IPS-15b (cell line): ENCODE measurements around the gene LYL1.

ENCODE experiments used
- H3K27me3 ChIP-seq: one replicate; pipeline ENCODE4 v1.6.1; 2013; ENCODE audit warnings: low read length; ENCODE audit not compliant: control insufficient read depth, insufficient read depth
- H3K36me3 ChIP-seq: one replicate; pipeline ENCODE4 v1.6.1; 2013; ENCODE audit warnings: low read length; ENCODE audit not compliant: control insufficient read depth, insufficient read depth
- H3K4me1 ChIP-seq: one replicate; pipeline ENCODE4 v1.6.1; 2013; ENCODE audit warnings: mild to moderate bottlenecking, low read length; ENCODE audit not compliant: control insufficient read depth, insufficient read depth
- H3K4me3 ChIP-seq: one replicate; pipeline ENCODE4 v1.5.1; 2013; ENCODE audit warnings: low read depth, low read length
- H3K9ac ChIP-seq: one replicate; pipeline ENCODE4 v1.6.1; 2013; ENCODE audit warnings: low read depth, mild to moderate bottlenecking, low read length
- H3K9me3 ChIP-seq: one replicate; pipeline ENCODE4 v1.6.1; 2013; ENCODE audit warnings: mild to moderate bottlenecking, low read length; ENCODE audit not compliant: control insufficient read depth, insufficient read depth

LYL1 gene

DNA sequence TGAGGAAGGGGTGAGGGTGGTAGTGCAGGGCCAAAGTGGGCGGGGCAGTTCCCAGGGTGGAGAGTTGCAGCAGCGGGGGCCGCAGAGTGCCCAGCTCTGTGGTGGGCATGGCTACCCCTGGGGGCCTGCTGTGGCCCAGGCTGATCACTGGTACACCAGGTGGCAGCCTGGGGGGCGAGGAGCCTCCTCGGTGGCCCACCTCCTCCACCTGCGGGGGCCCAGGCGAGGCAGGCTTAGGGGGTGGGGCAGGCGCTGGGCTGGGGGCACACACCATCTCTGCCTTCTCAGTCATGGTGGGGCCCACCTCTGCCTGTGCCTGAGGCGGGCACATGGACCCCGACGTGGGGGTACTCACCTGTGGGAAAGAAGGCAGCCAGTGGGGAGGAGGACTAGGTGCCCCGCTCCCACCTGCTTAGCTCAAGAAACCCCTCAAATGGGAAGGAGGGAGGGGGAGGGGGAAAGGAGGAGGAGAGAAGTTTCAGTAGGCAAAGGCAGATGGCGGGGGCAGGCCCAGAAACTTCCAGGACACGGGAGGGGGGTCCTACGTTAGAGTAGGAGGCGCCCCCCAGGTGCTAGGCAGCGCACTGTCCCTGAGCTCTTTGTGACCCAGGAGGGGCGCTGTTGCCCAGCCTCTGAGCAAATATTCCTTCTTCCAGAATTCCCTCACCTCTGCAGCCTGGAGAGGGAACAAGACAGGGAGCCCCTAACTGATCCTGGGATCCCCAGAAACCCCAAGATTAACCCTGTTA, 1.6 kb downstream of the LYL1 start:
- peaks cover 41% of the 10 kb centered on the region for H3K27me3 ChIP-seq
- H3K4me1 ChIP-seq, result peaks cover 16% of the 10 kb centered on the region

DNA sequence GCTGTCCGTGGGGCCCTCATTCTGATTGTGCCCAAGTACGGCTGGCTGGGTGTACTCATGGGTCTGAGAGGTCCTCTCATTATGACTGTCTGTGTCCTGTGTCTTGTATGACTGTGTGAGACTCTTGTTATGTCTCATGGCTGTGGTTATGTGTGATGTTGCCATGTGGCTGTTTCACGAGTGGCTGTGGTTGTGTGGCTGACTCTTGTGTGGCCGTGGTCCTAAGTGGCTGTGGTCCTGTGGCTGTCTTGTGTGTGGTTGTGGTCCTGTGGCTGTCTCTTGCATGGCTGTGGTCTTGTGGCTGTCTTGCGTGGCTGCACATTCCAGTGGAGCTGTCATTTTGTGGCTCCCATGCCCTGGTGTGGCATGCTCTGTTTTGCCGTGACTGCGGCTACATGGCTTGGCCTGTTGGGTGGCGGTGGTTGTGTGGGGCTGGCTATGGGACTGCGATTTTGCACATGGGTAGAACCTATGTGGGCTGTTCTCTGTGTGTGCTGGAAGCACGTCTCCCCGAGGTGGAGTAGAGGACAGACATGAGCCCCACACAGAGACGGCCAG, 2.5 kb downstream of the LYL1 start:
- peaks cover 16% of the 10 kb centered on the region for H3K4me1 ChIP-seq

More for the DNA sequence above, 1.6 kb downstream of the LYL1 start:
- H3K9ac ChIP-seq, result no peak overlapping the region
- peaks cover 4% of the 10 kb centered on the region for H3K36me3 ChIP-seq
- H3K9me3 ChIP-seq, result no peaks in the 10 kb centered on the region
- no peak overlapping the region for H3K4me3 ChIP-seq

DNA sequence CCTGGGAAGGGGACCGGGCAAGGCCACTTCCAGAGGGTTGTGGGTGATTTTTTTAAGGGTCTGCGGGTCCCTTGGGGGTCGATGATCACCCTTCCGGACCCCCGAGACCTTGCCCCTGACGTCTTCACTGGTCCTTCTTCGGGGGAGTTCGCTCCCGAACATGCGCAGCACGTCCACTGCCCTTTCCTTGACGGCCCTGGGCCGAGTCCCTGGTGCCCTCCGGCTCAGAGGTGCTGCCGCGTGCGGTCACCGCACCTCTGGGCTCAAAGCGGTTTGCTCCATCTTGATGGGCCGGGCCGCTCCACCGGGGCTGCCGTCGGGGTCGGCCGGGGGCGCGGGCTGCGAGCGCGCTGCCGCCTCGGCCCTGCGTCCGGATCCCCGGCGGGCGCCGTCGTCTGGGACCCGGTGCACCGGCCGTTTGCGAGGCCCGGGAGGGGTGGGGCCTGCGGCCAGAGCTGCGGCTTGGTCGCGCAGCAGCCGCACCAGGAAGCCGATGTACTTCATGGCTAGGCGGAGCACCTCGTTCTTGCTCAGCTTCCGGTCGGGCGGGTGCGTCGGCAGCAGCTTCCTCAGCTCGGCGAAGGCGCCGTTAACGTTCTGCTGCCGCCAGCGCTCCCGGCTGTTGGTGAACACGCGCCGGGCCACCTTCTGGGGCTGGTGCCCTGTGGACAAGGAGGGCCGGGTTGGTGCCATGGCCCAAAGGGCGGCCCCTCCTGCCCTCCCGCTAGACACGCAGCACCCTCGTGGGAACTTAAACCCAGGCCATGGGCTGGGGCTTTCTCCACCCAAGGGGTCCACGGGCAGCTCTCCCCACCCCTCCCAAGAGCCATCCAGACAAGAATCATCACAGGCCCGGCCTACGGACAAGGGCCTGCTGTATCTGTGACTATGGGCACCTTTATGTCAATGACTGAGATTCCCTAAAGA, 3.3 kb downstream of the LYL1 start:
- peaks cover 45% of the 10 kb centered on the region for H3K27me3 ChIP-seq
- peaks cover 16% of the 10 kb centered on the region for H3K4me1 ChIP-seq
- H3K36me3 ChIP-seq, result no peaks in the 10 kb centered on the region
- H3K4me3 ChIP-seq, result peak overlapping the region; percentile 39
- no peak overlapping the region for H3K9ac ChIP-seq
- H3K9me3 ChIP-seq, result no peaks in the 10 kb centered on the region

More for the DNA sequence above, 2.5 kb downstream of the LYL1 start:
- H3K27me3 ChIP-seq, result peaks cover 41% of the 10 kb centered on the region
- peak overlapping the region; percentile 2 for H3K4me3 ChIP-seq
- H3K36me3 ChIP-seq, result peaks cover 4% of the 10 kb centered on the region
- H3K9ac ChIP-seq, result no peak overlapping the region
- no peaks in the 10 kb centered on the region for H3K9me3 ChIP-seq

DNA sequence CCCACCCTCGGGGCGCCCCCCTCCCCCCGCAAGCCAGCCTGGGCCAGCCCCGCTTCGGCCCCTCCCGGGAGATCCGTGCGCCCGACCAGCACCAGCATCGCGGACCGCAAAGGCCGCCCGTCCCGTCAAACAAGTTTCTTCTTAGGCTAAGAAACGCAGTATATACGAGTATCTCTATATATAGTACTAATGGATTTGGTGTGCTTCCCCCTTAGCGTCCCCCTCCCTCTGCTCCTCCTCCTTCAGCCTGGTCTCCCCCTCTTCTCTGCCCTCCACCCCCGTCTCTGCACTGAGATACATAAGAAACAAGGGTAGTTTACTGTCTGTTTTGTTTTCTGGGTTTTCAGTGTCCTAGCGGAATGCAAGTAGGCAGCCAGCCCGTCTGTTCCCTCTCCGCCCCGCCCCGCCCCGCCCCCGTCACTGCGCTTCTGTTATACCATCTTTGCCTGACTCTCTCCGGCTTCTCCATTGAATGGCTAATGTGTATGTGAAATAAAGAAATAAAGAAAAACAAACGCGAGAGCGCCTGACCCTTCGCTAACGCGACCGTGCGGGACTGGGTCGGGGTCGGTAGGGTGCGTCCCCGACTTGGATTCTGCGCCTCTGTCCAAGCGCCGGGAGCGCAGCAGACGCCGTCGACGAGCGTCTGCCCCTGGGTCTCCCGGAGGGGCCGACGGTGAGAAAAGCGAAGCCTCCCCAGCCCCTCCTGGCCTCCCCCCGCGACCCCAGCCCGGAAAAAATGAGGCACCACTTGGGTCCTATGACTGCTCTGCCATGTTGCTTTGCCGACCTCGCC, 4.2 kb downstream of the LYL1 start:
- Histone ChIP-seq H3K9me3 (no peaks in the 10 kb centered on the region), H3K36me3 (no peaks in the 10 kb centered on the region), H3K9ac (no peak overlapping the region), H3K4me1 (peaks cover 16% of the 10 kb centered on the region), H3K4me3 (peak overlapping the region; percentile 39), H3K27me3 (peaks cover 50% of the 10 kb centered on the region)

DNA sequence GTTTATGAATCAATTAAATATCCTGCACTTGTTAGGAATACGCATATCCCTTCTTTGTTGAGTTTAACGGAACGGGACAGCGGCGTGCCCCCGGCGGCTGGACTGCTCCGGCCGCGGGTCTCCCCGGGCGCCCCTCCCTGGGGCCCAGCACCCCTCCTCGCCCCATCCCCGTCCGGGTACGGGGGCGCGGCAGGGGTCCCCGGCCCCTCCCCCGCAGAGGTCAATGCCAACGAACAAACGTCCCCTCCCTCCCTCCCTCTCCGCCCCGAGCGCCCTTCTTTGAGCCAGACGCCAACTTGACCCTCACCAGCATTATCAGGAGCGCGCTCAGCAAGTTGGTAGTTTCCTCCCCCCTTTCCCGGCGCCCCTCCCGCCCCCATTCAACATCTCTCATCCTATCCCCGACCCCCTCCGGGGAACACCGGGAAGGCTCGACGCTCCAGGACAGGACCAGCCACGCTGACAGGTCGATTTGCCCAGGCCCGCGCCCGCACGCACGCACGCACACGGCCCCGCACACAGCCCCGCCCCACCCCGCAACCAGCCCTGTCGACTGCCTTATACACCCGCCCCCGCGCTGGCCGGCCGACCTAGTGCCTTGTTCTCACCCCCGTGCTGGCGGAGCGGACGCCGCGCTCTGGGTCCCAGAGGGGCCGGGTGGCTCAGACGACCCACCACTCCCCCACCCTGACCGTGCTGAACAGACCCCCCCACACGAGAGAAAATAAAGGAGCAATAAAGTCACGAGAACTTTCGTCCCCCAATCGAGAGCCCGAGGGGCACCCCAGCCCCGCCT, 5.0 kb downstream of the LYL1 start:
- H3K4me1 ChIP-seq, result peaks cover 12% of the 10 kb centered on the region
- no peaks in the 10 kb centered on the region for H3K36me3 ChIP-seq
- H3K27me3 ChIP-seq, result peaks cover 57% of the 10 kb centered on the region
- H3K9ac ChIP-seq, result no peak overlapping the region
- H3K4me3 ChIP-seq, result no peak overlapping the region
- no peaks in the 10 kb centered on the region for H3K9me3 ChIP-seq

DNA sequence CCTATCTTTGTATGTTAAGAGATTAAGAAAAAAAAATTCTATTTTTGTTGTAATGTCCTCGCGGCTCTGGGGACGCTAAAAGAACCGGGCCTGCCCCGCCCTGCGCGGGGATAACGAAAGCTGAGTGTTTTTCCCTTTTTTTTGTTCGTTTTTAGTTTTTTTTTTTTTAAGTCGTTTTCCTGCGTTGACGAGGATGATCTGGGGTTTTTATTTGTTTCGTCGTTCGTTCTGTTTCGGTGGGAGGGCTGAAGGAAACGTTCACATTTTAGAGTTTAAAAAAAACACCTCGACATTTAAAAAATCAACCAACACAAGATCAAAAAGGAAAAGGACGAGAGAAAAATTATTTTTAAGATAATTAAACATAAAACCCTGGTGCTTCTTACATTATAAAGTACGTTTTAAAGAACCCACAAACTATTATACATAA, 5.6 kb downstream of the LYL1 start:
- Histone ChIP-seq H3K4me3 (no peak overlapping the region), H3K9me3 (no peaks in the 10 kb centered on the region), H3K36me3 (no peaks in the 10 kb centered on the region), H3K9ac (no peak overlapping the region), H3K27me3 (peaks cover 59% of the 10 kb centered on the region), H3K4me1 (peaks cover 14% of the 10 kb centered on the region)

- Histone ChIP-seq H3K4me1 (peaks cover 11% of the 10 kb centered on the region), H3K36me3 (no peaks in the 10 kb centered on the region), H3K9ac (no peak overlapping the region), H3K27me3 (peaks cover 55% of the 10 kb centered on the region), H3K9me3 (no peaks in the 10 kb centered on the region), H3K4me3 (peak overlapping the region; percentile 74)
These were observed 6.4 kb downstream of the LYL1 start for GRCh38 chr19:13095934-13096927.

DNA sequence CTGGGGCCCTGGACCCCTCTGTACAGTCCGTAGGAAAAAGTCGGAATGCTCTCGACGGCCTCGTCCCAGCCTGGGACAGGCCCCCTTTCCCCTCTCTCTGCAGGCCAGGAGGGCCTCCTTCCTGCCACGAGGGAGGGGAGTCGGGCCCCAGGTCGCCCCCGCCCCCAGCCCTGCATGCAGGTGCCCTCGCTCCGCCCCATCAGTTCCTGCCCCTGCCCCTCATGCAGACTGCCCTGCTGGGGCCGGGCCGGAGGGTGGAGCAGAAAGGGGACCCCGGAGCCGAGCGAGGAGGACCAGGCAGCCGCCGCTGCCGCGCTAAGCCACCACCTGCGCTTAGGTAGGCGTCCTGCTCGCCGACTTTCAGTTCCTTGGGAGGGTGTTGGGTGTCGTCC, 7.3 kb downstream of the LYL1 start:
- Histone ChIP-seq H3K4me3 (peak overlapping the region; percentile 74), H3K27me3 (peaks cover 53% of the 10 kb centered on the region), H3K9me3 (no peaks in the 10 kb centered on the region), H3K9ac (no peak overlapping the region), H3K36me3 (no peaks in the 10 kb centered on the region), H3K4me1 (peaks cover 15% of the 10 kb centered on the region)

GRCh38 chr19:13094771-13095392, 7.8 kb downstream of the LYL1 start:
- Histone ChIP-seq H3K4me1 (peaks cover 15% of the 10 kb centered on the region), H3K27me3 (peaks cover 50% of the 10 kb centered on the region), H3K9ac (no peak overlapping the region), H3K9me3 (no peaks in the 10 kb centered on the region), H3K36me3 (no peaks in the 10 kb centered on the region), H3K4me3 (peak overlapping the region; percentile 74)
